ENCODE measurements around the gene LDLRAP1.

DNA sequence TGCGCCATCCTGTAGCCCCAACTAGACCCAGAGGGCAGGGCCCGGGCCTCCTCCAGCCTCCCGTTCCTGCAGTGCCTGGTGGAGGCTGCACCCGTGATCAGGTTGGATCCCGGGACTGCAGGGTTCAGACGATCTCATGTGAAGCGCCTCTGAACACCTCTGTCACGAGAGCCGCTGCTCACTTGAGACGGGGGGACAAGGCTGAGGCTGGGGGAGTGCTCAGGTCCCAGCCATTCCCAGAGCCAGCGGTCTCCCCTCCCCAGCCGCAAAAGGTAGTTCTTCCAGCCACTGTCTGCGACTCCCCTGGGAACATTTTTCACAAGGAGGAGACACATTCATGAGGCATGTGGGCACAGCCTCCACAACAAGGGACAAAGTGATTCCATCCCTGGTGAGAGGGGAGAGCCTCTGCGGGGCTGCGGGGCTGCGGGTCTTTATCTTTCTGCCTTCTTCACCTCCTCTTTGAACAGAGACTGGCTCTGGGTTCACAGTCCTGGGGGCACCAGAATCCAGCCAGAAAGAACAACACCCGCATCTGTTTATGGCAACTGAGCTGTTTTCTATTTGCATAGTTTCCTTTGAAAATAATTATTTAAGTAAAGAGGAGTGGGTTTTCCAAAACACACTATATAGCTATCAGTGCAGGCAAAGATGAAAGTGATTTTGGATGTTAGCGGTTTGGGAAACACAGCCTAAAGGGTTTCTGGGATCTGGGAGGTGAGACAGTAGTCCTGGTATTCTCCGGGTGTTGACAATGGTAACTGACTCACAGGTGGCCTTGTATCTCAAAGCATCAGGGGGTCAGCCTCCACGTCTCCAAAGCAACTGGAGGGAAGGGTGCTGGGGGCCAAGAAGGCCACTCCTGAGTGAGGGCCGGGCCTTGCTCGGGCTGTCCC lies 13.0 kb upstream of the LDLRAP1 start:
- TF ChIP-seq EZH2phosphoT487 (IDR thresholded peaks at IDR 0.05; ENCODE audit: insufficient read depth, low read depth) (no peak), EZH2 (IDR thresholded peaks at IDR 0.05; ENCODE audit: insufficient read depth, poor library complexity, severe bottlenecking) (no peak)

Measured in GM23248 (cell line).